ENCODE data around the gene ATG7.

GRCh38 chr3:11386465-11387113, 114.4 kb downstream of the ATG7 start:
- TF ChIP-seq CTCF (IDR thresholded peaks at IDR 0.05) (no peak), POLR2A (IDR thresholded peaks at IDR 0.05) (no peak)
